GM20000 (cell line): Measurements from ENCODE around the gene GSTM1.
"Not testable (repeated sequence)": the region's sequence is repeated elsewhere in the genome, so short reads cannot be mapped to it uniquely, and the experiment has no call there.

ENCODE experiments used
- DNase-seq: peaks from one replicate; pipeline ENCODE4 v3.0.0; 2012; ENCODE audit warnings: low spot score
- TF ChIP-seq, protein P1 (sequence below): IDR thresholded peaks from 2 replicates; pipeline ENCODE4 v1.5.1; 2012; ENCODE audit warnings: mild to moderate bottlenecking, control low read depth; ENCODE audit errors: extremely low read depth, missing control alignments

Gene GSTM1

DNA sequence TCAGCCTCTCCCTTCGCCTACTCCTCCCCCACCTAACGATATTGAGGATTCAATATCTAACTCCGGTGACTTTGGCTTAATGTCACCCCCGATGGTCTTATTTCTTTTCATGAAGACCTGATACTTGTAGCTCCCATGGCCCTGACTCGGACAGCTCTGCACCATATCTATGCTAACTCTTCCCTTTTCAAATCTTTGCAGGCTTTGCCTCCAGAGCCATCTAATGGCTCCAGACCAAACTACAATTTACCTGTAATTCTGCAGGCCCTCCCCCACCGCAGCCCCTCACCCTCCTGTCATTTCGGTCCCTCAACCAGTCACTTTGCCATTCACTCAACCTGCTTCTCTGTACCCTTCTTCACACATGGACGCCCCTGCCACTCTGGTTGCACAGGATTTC lies 16.6 kb downstream of the GSTM1 start:
- DNase-seq: no peak
- TF ChIP-seq, protein P1, sequence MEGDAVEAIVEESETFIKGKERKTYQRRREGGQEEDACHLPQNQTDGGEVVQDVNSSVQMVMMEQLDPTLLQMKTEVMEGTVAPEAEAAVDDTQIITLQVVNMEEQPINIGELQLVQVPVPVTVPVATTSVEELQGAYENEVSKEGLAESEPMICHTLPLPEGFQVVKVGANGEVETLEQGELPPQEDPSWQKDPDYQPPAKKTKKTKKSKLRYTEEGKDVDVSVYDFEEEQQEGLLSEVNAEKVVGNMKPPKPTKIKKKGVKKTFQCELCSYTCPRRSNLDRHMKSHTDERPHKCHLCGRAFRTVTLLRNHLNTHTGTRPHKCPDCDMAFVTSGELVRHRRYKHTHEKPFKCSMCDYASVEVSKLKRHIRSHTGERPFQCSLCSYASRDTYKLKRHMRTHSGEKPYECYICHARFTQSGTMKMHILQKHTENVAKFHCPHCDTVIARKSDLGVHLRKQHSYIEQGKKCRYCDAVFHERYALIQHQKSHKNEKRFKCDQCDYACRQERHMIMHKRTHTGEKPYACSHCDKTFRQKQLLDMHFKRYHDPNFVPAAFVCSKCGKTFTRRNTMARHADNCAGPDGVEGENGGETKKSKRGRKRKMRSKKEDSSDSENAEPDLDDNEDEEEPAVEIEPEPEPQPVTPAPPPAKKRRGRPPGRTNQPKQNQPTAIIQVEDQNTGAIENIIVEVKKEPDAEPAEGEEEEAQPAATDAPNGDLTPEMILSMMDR: no peak

DNA sequence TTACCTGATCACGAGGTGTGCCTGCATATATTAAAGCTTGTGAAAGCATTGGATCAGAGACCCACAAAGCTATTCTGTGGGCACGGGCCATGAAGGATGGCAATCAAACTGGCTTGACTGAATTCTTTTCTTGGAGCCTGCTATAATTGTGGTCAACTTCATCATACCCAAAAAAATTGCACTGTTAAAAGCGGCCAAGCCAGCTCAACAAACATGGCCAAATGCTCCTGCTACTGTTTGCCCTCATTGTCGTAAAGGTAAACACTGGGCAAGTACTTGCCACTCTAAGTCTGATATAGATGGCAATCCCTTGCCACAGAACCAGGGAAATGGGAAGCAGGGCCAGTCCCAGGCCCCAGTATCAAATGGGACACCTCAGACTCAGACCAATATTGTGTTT lies 17.8 kb downstream of the GSTM1 start:
- TF ChIP-seq, protein P1: no peak
- no peak for DNase-seq

DNA sequence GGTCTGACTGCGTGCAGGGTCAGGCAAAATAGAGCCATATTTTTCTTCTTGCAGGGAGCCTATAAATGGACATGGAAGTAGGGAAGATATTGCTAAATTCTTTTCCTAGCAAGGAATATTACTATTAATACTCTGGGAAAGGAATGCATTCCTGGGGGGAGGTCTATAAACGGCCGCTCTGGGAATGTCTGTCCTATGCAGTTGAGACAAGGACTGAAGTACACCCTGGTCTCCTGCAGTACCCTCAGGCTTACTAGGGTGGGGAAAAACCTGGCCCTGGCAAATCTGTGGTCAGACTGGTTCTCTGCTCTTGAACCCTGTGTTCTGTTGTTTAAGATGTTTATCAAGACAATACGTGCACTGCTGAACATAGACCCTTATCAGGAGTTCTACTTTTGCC lies 21.3 kb downstream of the GSTM1 start:
- DNase-seq: not testable (repeated sequence)

DNA sequence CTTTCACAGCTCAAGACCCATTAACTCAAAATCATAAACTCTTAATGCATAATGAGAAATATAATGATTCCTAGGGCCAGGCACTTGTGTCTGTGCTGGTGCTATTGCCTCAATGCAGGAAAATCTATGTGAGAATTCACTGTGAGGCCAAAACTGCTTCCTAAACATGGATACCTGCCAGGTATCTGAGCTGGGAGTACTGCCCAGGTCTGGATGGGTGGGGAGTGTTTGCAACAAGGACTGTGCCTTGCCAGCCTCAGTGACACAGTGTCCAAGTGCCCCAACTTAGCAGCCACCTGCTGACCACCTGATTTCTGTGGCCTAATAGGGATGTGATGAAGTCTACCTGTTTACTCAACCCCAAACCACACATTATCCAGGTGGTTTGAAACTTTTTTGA lies 22.2 kb downstream of the GSTM1 start:
- DNase-seq: not testable (repeated sequence)

DNA sequence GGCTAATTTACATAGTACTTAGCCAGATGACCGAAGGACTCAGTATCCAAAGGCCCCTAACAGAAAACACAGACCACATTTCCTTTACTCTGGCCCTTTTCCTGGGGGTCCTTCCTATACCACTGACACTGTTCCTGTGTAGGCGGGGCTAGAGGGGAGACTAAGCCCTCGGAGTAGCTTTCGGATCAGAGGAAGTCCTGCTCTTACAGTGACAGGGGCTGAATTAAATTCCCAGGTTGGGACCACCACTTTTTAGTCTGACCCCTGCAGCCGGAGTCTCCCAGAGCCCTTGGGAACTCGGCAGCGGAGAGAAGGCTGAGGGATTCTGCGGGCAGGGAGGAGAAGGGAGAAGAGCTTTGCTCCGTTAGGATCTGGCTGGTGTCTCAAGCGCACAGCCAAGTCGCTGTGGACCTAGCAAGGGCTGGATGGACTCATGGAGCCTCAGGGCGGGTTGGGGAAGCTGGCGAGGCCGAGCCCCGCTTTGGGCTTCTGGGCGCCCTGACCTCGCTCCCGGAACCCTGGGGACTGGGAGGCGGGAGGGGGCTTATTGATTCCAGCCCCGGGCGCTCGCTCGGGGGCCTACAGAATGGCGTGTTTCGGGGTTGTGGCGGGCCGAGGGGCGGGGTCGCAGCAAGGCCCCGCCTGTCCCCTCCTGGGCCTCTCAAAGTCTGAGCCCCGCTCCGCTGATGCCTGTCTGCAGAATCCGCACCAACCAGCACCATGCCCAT lies 24.1 kb downstream of the GSTM1 start, which contains the start of gene GSTM5:
Gene GSTM5 (plus strand): TSS at position 659 of the 728 bp plus-strand sequence. CDS start 62 bp downstream, at position 721.
- not testable (repeated sequence) for DNase-seq

DNA sequence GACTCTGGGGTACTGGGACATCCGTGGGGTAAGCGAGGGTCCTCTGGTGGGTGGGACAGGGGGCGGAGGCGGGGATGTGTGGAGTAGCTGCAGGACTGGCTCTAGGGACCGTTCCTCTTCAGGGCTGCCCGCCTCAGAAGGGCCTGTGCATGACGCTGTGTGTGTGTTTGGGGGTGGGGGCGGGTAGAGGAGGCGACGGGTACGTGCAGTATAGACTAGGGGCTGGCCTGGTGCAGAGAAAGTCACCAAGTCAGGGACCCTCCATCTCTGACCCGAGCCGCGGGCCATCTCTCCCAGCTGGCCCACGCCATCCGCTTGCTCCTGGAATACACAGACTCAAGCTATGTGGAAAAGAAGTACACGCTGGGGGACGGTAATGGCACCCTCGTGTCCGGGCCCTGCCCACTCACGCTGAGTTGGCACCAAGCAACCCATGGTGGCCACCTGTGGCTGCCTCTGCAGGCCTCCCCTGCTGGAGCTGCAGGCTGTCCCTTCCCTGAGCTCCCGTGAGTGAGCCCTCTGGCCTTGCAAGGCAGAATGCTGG lies 24.8 kb downstream of the GSTM1 start:
- TF ChIP-seq, protein P1: no peak
- DNase-seq: no peak

DNA sequence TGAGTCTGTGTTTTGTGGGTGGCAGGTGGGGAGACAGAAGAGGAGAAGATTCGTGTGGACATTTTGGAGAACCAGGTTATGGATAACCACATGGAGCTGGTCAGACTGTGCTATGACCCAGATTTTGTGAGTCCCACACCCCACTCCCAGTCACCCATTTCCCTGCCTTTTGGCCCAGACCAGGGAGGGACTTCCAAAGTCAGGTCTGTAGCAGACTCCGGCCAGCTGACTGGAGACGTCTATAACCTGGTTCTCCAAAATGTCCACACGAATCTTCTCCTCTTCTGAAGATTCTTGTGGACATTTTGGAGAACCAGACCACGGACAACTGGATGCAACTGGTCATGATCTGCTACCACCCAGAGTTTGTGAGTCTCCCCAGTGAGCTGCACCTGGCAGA lies 26.0 kb downstream of the GSTM1 start:
- TF ChIP-seq, protein P1: no peak
- no peak for DNase-seq

DNA sequence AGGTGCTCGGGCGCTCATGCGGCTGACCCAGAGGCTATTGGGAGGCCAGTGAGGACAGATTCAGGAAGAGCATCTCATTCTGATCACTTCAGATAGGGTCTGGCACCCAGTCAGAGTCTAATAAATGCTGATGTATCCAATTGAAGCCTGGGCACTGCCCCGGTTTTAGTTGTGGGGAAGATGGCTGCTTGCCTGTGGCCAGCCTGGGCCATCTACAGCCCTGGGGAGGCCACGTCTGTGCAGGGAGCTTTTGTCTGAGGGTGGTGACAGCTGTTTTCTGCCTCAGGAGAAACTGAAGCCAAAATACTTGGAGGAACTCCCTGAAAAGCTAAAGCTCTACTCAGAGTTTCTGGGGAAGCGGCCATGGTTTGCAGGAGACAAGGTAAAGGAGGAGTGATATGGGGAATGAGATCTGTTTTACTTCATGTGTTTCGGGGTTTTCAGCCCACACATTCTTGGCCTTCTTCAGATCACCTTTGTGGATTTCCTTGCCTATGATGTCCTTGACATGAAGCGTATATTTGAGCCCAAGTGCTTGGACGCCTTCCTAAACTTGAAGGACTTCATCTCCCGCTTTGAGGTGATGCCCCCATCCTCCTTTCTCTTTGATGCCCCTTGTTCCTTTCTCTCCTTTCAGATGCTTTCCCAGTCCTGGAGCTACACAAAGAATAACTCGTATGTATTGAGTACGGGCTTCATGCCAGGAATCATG lies 27.2 kb downstream of the GSTM1 start:
- DNase-seq: peak; percentile 5
- TF ChIP-seq, protein P1: no peak

DNA sequence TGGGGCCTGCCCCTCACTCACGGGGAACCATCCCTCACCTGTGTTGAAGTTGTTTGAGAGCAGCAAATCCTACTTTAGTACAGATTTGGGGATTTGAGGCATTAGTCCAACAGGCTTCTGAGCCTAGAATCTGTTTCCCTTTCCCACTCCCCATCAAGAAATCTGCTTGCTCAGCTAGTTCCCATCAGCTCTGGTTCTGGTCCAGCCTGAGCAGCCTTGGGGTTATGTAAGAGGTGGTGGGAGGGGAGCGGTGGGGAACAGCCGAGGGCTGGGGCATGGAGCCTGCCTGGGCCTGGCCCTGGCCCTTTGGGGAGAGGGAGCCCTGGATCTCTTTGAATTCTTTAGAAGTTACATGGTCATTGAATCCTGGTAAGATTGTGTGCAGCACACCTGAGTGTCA lies 28.5 kb downstream of the GSTM1 start:
- TF ChIP-seq, protein P1: no peak
- DNase-seq: no peak
